Neural cell (in vitro differentiated cells): ENCODE results near the gene ATG9B. TPM values are rescaled to one million over a fixed set of nuclear protein-coding genes. Genes with fewer than 3 reads are reported as not detected.

Experiments used
- H2AFZ ChIP-seq: fragments of 200-600, 300-800 bp; sonication (generic), shearing (Covaris generic); 2 replicates; pipeline ENCODE4 v1.6.0; 2014; ENCODE audit warnings: low read depth, mild to moderate bottlenecking, antibody characterized with exemption, low read length, moderate library complexity
- H3F3A ChIP-seq: fragments of 200-600 bp; shearing (Covaris generic); 2 replicates; pipeline ENCODE4 v1.6.1; 2016; ENCODE audit warnings: mild to moderate bottlenecking, moderate library complexity, mixed read lengths, antibody characterized with exemption, low read length; ENCODE audit not compliant: insufficient read depth, poor library complexity, severe bottlenecking
- H3K27ac ChIP-seq: fragments of 200-600, 300-800 bp; sonication (generic), shearing (Covaris generic); 2 replicates; pipeline ENCODE4 v1.5.1; 2014; ENCODE audit warnings: mild to moderate bottlenecking, low read length, moderate library complexity
- H3K27me3 ChIP-seq: fragments of 300-800, 200-600 bp; sonication (generic), shearing (Covaris generic); 2 replicates; pipeline ENCODE4 v1.6.0; 2014; ENCODE audit warnings: mild to moderate bottlenecking, low read depth, low read length, moderate library complexity; ENCODE audit not compliant: insufficient read depth
- H3K36me3 ChIP-seq: fragments of 300-800, 200-600 bp; sonication (generic), shearing (Covaris generic); 2 replicates; pipeline ENCODE4 v1.5.1; 2014; ENCODE audit warnings: mild to moderate bottlenecking, antibody characterized with exemption, low read length, moderate library complexity; ENCODE audit not compliant: insufficient read depth
- H3K4me2 ChIP-seq: fragments of 300-800, 200-600 bp; sonication (generic), shearing (Covaris generic); 2 replicates; pipeline ENCODE4 v1.6.0; 2014; ENCODE audit warnings: mild to moderate bottlenecking, low read length
- H3K4me3 ChIP-seq: fragments of 300-800, 200-600 bp; sonication (generic), shearing (Covaris generic); 2 replicates; pipeline ENCODE4 v1.5.1; 2014; ENCODE audit warnings: mild to moderate bottlenecking, low read length, moderate library complexity
- H3K79me2 ChIP-seq: fragments of 200-600 bp; shearing (Covaris generic); replicated peaks from 2 replicates; pipeline ENCODE4 v1.6.0; 2014; ENCODE audit warnings: mild to moderate bottlenecking, low read length, moderate library complexity; ENCODE audit not compliant: insufficient read depth
- H3K9ac ChIP-seq: fragments of 300-800, 200-600 bp; sonication (generic), shearing (Covaris generic); 2 replicates; pipeline ENCODE4 v1.6.1; 2016; ENCODE audit warnings: mild to moderate bottlenecking, low read length, mixed read lengths
- H3K9me2 ChIP-seq: fragments of 200-600 bp; shearing (Covaris generic); 2 replicates; pipeline ENCODE4 v1.6.1; 2016; ENCODE audit warnings: mild to moderate bottlenecking, low read length, mixed read lengths; ENCODE audit not compliant: insufficient read depth
- H3K9me3 ChIP-seq: fragments of 200-600, 300-800 bp; sonication (generic), shearing (Covaris generic); 2 replicates; pipeline ENCODE4 v1.6.1; 2016; ENCODE audit warnings: mild to moderate bottlenecking, mixed run types, low read length, moderate library complexity, mixed read lengths
- H4K20me1 ChIP-seq: fragments of 200-600 bp; shearing (Covaris generic); 2 replicates; pipeline ENCODE4 v1.6.1; 2016; ENCODE audit warnings: mild to moderate bottlenecking, mixed run types; ENCODE audit not compliant: insufficient read depth
- EP300 ChIP-seq: fragments of 450-650 bp; conservative IDR thresholded peaks from 2 replicates; pipeline ENCODE4 v1.6.1; 2014; ENCODE audit warnings: antibody characterized with exemption, mild to moderate bottlenecking, moderate library complexity; ENCODE audit not compliant: poor library complexity, severe bottlenecking
- EZH2 ChIP-seq: fragments of 200-600, 300-800 bp; shearing (Covaris generic), sonication (generic); IDR thresholded peaks from 2 replicates; pipeline ENCODE4 v1.6.1; 2014; ENCODE audit warnings: antibody characterized with exemption, low read length, borderline replicate concordance, mild to moderate bottlenecking; ENCODE audit not compliant: insufficient read depth, poor library complexity, severe bottlenecking
- MXI1 ChIP-seq: fragments of 450-650 bp; conservative IDR thresholded peaks from 2 replicates; pipeline ENCODE4 v1.6.1; 2014; ENCODE audit warnings: antibody characterized with exemption, mild to moderate bottlenecking; ENCODE audit not compliant: poor library complexity, severe bottlenecking
- POLR2AphosphoS5 ChIP-seq: IDR thresholded peaks from 2 replicates; pipeline ENCODE4 v1.6.1; 2012
- RAD21 ChIP-seq: fragments of 450-650 bp; conservative IDR thresholded peaks from 2 replicates; pipeline ENCODE4 v1.6.1; 2014; ENCODE audit warnings: antibody characterized with exemption, mild to moderate bottlenecking, moderate library complexity
- SMC3 ChIP-seq: fragments of 450-650 bp; conservative IDR thresholded peaks from 2 replicates; pipeline ENCODE4 v1.6.1; 2014; ENCODE audit warnings: antibody characterized with exemption, mild to moderate bottlenecking, moderate library complexity; ENCODE audit not compliant: poor library complexity
- TAF1 ChIP-seq: IDR thresholded peaks from 2 replicates; pipeline ENCODE4 v1.6.1; 2012; ENCODE audit warnings: low read depth
- polyA plus RNA-seq: library from polyadenylated mRNA; depleted of rRNA; stranded (reverse); fragments of >200 nt; gene quantifications from 2 replicates; pipeline ENCODE4 v1.2.3, GENCODE V29; 2014
- TF ChIP-seq, protein P1 (sequence below): IDR thresholded peaks from 2 replicates; pipeline ENCODE4 v1.6.1; 2012; ENCODE audit warnings: borderline replicate concordance
- TF ChIP-seq, protein P2 (sequence below): fragments of 450-650 bp; IDR thresholded peaks from 2 replicates; pipeline ENCODE4 v1.5.1; 2014; ENCODE audit warnings: antibody characterized with exemption, mild to moderate bottlenecking, moderate library complexity; ENCODE audit not compliant: poor library complexity, severe bottlenecking

ATG9B gene
- polyA plus RNA-seq, 1 donor from 2014 or later = 1.4 TPM

DNA sequence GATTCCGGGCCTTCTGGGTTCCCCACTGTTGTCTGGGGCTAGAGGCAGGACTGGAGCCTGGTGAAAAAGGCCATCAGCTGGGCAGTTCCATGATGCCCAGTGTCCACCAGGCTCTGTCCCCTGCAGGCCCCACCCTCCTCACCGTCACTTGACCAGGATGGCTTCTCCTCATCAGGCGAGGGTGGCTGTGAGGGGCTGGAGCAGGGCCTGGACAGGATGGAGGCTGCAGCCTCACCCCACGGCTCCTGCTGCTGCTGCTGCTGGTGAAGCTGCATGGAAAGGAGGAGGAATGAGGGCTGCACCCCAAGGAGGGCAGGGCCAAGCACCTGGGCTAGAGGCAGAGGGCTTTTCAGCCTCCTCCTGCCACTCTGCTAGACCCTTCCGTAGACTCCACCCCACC, 8.3 kb downstream of the ATG9B start:
- Histone ChIP-seq H3K9me2 (no peaks in the 10 kb centered on the region), H3F3A (no peaks in the 10 kb centered on the region), H3K4me3 (no peak overlapping the region), H3K9ac (no peak overlapping the region), H3K9me3 (no peaks in the 10 kb centered on the region), H4K20me1 (no peaks in the 10 kb centered on the region), H3K4me2 (no peak overlapping the region), H2AFZ (no peak overlapping the region), H3K27me3 (peaks cover 25% of the 10 kb centered on the region), H3K27ac (no peak overlapping the region), H3K36me3 (no peaks in the 10 kb centered on the region), H3K79me2 (no peaks in the 10 kb centered on the region)
- no peak for TF ChIP-seq TAF1
- TF ChIP-seq RAD21 = no peak
- no peak for TF ChIP-seq POLR2AphosphoS5
- TF ChIP-seq MXI1 = no peak
- no peak for TF ChIP-seq SMC3
- TF ChIP-seq, protein P1, sequence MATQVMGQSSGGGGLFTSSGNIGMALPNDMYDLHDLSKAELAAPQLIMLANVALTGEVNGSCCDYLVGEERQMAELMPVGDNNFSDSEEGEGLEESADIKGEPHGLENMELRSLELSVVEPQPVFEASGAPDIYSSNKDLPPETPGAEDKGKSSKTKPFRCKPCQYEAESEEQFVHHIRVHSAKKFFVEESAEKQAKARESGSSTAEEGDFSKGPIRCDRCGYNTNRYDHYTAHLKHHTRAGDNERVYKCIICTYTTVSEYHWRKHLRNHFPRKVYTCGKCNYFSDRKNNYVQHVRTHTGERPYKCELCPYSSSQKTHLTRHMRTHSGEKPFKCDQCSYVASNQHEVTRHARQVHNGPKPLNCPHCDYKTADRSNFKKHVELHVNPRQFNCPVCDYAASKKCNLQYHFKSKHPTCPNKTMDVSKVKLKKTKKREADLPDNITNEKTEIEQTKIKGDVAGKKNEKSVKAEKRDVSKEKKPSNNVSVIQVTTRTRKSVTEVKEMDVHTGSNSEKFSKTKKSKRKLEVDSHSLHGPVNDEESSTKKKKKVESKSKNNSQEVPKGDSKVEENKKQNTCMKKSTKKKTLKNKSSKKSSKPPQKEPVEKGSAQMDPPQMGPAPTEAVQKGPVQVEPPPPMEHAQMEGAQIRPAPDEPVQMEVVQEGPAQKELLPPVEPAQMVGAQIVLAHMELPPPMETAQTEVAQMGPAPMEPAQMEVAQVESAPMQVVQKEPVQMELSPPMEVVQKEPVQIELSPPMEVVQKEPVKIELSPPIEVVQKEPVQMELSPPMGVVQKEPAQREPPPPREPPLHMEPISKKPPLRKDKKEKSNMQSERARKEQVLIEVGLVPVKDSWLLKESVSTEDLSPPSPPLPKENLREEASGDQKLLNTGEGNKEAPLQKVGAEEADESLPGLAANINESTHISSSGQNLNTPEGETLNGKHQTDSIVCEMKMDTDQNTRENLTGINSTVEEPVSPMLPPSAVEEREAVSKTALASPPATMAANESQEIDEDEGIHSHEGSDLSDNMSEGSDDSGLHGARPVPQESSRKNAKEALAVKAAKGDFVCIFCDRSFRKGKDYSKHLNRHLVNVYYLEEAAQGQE = no peak
- no peak for TF ChIP-seq EP300
- TF ChIP-seq, protein P2, sequence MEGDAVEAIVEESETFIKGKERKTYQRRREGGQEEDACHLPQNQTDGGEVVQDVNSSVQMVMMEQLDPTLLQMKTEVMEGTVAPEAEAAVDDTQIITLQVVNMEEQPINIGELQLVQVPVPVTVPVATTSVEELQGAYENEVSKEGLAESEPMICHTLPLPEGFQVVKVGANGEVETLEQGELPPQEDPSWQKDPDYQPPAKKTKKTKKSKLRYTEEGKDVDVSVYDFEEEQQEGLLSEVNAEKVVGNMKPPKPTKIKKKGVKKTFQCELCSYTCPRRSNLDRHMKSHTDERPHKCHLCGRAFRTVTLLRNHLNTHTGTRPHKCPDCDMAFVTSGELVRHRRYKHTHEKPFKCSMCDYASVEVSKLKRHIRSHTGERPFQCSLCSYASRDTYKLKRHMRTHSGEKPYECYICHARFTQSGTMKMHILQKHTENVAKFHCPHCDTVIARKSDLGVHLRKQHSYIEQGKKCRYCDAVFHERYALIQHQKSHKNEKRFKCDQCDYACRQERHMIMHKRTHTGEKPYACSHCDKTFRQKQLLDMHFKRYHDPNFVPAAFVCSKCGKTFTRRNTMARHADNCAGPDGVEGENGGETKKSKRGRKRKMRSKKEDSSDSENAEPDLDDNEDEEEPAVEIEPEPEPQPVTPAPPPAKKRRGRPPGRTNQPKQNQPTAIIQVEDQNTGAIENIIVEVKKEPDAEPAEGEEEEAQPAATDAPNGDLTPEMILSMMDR = no peak
- no peak for TF ChIP-seq EZH2

DNA sequence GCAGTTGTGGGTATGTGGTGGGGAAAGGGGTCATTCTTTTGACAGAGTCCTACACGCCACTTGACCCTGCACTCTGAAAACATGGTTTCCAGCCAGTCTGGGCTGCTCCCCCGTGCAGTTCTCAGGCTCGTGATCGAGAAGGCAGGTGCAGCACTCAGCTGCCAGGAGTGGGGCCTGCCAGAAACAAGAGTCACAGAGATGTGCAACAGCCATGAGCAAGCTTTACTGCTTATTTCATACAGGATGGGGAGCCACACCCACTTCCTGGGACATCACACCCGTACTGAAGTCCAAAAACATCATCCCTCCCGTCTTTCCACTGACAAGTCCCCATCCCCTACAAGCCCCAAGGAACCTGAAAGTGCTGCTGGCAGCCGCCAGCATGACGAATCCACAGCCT, 9.3 kb downstream of the ATG9B start:
- Histone ChIP-seq H3K27ac (no peak overlapping the region), H3K9me2 (no peaks in the 10 kb centered on the region), H3K4me3 (no peak overlapping the region), H3K9ac (no peak overlapping the region), H3K4me2 (no peak overlapping the region), H3K9me3 (no peaks in the 10 kb centered on the region), H3F3A (no peaks in the 10 kb centered on the region), H2AFZ (no peak overlapping the region), H3K36me3 (no peaks in the 10 kb centered on the region), H3K27me3 (peaks cover 22% of the 10 kb centered on the region), H3K79me2 (no peaks in the 10 kb centered on the region), H4K20me1 (no peaks in the 10 kb centered on the region)
- no peak for TF ChIP-seq POLR2AphosphoS5
- TF ChIP-seq EZH2 = no peak
- TF ChIP-seq MXI1 = no peak
- TF ChIP-seq EP300 = no peak
